Measurements from ENCODE around the gene CTR9. TPM values are rescaled to one million over a fixed set of nuclear protein-coding genes. Genes with fewer than 3 reads are reported as not detected.
A peak's percentile ranks its signal among the peaks of the same experiment; 100 is the strongest.

The CTR9 gene
- total and polyA plus RNA-seq, 2 of the 8 experiments (the other 6 are each of a cell fraction or from before 2014, with no cell fraction given): 6.1 to 37.7 TPM

DNA sequence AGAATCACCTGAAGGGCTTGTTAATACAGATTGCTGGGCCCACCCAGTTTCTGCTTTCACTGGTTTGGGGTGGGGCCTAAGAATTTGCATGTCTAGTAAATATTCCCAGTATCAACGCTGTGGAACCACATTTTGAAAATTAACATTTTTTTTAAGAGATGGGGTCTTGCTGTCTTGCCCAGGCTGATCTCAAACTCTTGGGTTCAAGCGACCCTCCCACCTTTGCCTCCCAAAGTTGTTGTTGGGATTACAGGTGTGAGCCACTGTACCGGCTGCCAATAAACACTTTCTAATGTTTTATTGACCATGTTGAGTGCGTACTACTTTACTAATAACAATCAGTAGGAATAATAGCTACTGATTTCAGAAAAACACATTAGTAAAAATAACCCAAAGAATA lies 55.2 kb downstream of the CTR9 start:
- H4K20me1 ChIP-seq (replicated peaks in 1 of 2; ENCODE audit: control insufficient read depth in 1 of 2, insufficient read depth in 2 of 2, low read length in 2 of 2): peaks cover 3 to 4% of the 10 kb centered on the region in 2 experiments
- H3K27me3 ChIP-seq (replicated peaks in 1 of 4; ENCODE audit: control insufficient read depth in 3 of 4, extremely low read depth in 1 of 4, insufficient read depth in 3 of 4, low read length in 3 of 4): no peaks in the 10 kb centered on the region
- no peak overlapping the region for H2BK120ac ChIP-seq (replicated peaks; ENCODE audit: low read depth, low read length)
- H4K5ac ChIP-seq (ENCODE audit: insufficient read length, low read depth, low read length): no peak overlapping the region
- H3K9me3 ChIP-seq (ENCODE audit: insufficient read depth in 2 of 2, low read depth in 1 of 2, low read length in 1 of 2): no peaks in the 10 kb centered on the region
- H2BK15ac ChIP-seq (ENCODE audit: low read length): no peak overlapping the region
- FAIRE-seq (no peak), DNase-seq (ENCODE audit: low read depth in 1 of 2, low spot score in 2 of 2) (no peak)
- no peak overlapping the region for H2BK12ac ChIP-seq (ENCODE audit: low read depth, low read length)
- ChIA-PET POLR2A (ENCODE audit: partially characterized antibody) (interaction anchor here (0.7 to 28.5 kb wide), 7 partner anchors 5 to 50 kb away, joined by 3 to 595 read pairs (median 5); partner anchors contain the start of genes EIF4G2 and ZBED5), CTCF (ENCODE audit: partially characterized antibody) (interaction anchor here (0.6 to 2.3 kb wide), 2 partner anchors 10 to 13 kb away, joined by 3 to 6 read pairs; no protein-coding TSS in a partner anchor)
- no peak overlapping the region for H2BK20ac ChIP-seq (ENCODE audit: low read length)
- no peak overlapping the region for H2AFZ ChIP-seq (ENCODE audit: low read length)
- no peak overlapping the region; a peak in 2 of 7 replicates for H3K9ac ChIP-seq (replicated peaks in 1 of 4; ENCODE audit: extremely low read depth in 1 of 4, low read depth in 3 of 4, low read length in 3 of 4)
- no peak overlapping the region for H3K23ac ChIP-seq (ENCODE audit: insufficient read length)
- H3K79me1 ChIP-seq (ENCODE audit: low read depth, low read length): peaks cover 2% of the 10 kb centered on the region; the same call in 1 of the 2 replicates
- H2AK5ac ChIP-seq (ENCODE audit: low read depth, low read length): no peak overlapping the region
- H3K14ac ChIP-seq (ENCODE audit: insufficient read length): no peak overlapping the region
- H3K23me2 ChIP-seq (ENCODE audit: low read depth, low read length): peaks cover 7% of the 10 kb centered on the region
- peak overlapping the region in 1 of 4 experiments; percentile 90; a peak in 2 of 8 replicates for H3K4me3 ChIP-seq (ENCODE audit: extremely low read depth in 1 of 4, insufficient read depth in 2 of 4, low read depth in 3 of 4, low read length in 4 of 4)
- peaks cover 13 to 37% of the 10 kb centered on the region in 2 experiments for H3K79me2 ChIP-seq (ENCODE audit: control insufficient read depth in 1 of 2, insufficient read depth in 2 of 2, low read length in 2 of 2)
- no peak overlapping the region for H2BK5ac ChIP-seq (ENCODE audit: low read depth, low read length)
- peak overlapping the region in 1 of 2 experiments; percentile 89; a peak in 1 of 4 replicates for H3K4me2 ChIP-seq (ENCODE audit: insufficient read depth in 1 of 2, low read depth in 2 of 2, low read length in 2 of 2)
- no peak overlapping the region for H4K8ac ChIP-seq (ENCODE audit: extremely low read depth, insufficient read depth, low read length)
- no peak overlapping the region for H3K18ac ChIP-seq (ENCODE audit: extremely low read depth, low read length)
- no peak overlapping the region for H4K91ac ChIP-seq (replicated peaks; ENCODE audit: insufficient read length, low read length)
- peaks cover 0 to 5% (median 2%) of the 10 kb centered on the region in 4 experiments; a peak in 4 of 7 replicates for H3K4me1 ChIP-seq (replicated peaks in 1 of 4; ENCODE audit: control insufficient read depth in 3 of 4, insufficient read depth in 4 of 4, low read length in 3 of 4)
- H3K27ac ChIP-seq (ENCODE audit: low read depth, low read length): no peak overlapping the region
- no peak overlapping the region for H3K56ac ChIP-seq (replicated peaks; ENCODE audit: insufficient read length, low read depth, low read length)
- WGBS, 2 experiments (ENCODE audit: extremely low coverage in 1 of 2, insufficient coverage in 1 of 2, insufficient read length in 1 of 2, insufficient replicate concordance in 2 of 2, low coverage in 1 of 2, low lambda C conversion rate in 2 of 2, missing lambda C conversion rate in 1 of 2): 93% methylated on average over 4 of the region's 4 CpGs; no CpG with 5 or more reads in 1 of the 2 experiments
- peaks cover 53 to 66% (median 58%) of the 10 kb centered on the region in 4 experiments for H3K36me3 ChIP-seq (ENCODE audit: control insufficient read depth in 2 of 4, insufficient read depth in 4 of 4, low read length in 3 of 4)
- H3K4ac ChIP-seq (replicated peaks; ENCODE audit: insufficient read length, low read depth, low read length): no peak overlapping the region
- TF ChIP-seq TAF7 (optimal IDR thresholded peaks at IDR 0.05; ENCODE audit: borderline replicate concordance, low read depth, low read length): no peak
- TF ChIP-seq ASH2L (IDR thresholded peaks at IDR 0.05; ENCODE audit: low read length): no peak
- no peak for TF ChIP-seq USF2 (IDR thresholded peaks at IDR 0.05; ENCODE audit: low read length)
- TF ChIP-seq JUND (IDR thresholded peaks at IDR 0.05; ENCODE audit: low read length): no peak
- no peak for TF ChIP-seq ZNF274 (IDR thresholded peaks at IDR 0.05; ENCODE audit: borderline replicate concordance, extremely low read depth, low read length)
- TF ChIP-seq TAF1 (IDR thresholded peaks at IDR 0.05; ENCODE audit: low read depth, low read length): no peak
- no peak for TF ChIP-seq RFX5 (IDR thresholded peaks at IDR 0.05; ENCODE audit: borderline replicate concordance, low read depth, low read length)
- no peak for TF ChIP-seq HDAC6 (IDR thresholded peaks at IDR 0.05; ENCODE audit: low read depth, low read length)
- no peak for TF ChIP-seq EZH2 (IDR thresholded peaks at IDR 0.05; ENCODE audit: low read depth, low read length, severe bottlenecking)
- TF ChIP-seq SIX5 (IDR thresholded peaks at IDR 0.05; ENCODE audit: low read depth, low read length): no peak
- no peak for TF ChIP-seq KDM4A (IDR thresholded peaks at IDR 0.05; ENCODE audit: low read depth, low read length, severe bottlenecking)
- TF ChIP-seq RAD21 (IDR thresholded peaks at IDR 0.05 in 1 of 2, conservative IDR thresholded peaks at IDR 0.05 in 1 of 2; ENCODE audit: low read depth in 2 of 2, low read length in 2 of 2): no peak
- TF ChIP-seq POLR2AphosphoS5 (IDR thresholded peaks at IDR 0.05; ENCODE audit: low read depth, low read length): no peak

Data from H1 (cell line).